ENCODE measurements around the gene EFCAB5. TPM values are rescaled to one million over a fixed set of nuclear protein-coding genes. Genes with fewer than 3 reads are reported as not detected.

The EFCAB5 gene
- total and polyA plus RNA-seq, 2 experiments from 2014 or later, result 0.68 TPM; not detected in 1

- TF ChIP-seq REST (IDR thresholded peaks at IDR 0.05; ENCODE audit: unreplicated experiment) (no peak), NANOG (IDR thresholded peaks at IDR 0.05; ENCODE audit: borderline replicate concordance) (no peak), JUNB (IDR thresholded peaks at IDR 0.05; ENCODE audit: unreplicated experiment) (no peak), ZNF462 (CRISPR knock-in tag; IDR thresholded peaks at IDR 0.05) (no peak), POLR2AphosphoS5 (IDR thresholded peaks at IDR 0.05; ENCODE audit: low read depth) (no peak), ZNF114 (CRISPR knock-in tag; IDR thresholded peaks at IDR 0.05) (no peak), CREB1 (CRISPR knock-in tag; IDR thresholded peaks at IDR 0.05; ENCODE audit: low read depth) (no peak)
Observed at GRCh38 chr17:29903471-29903870, 38.0 kb upstream of the EFCAB5 start (continued).

All from GM23338 (cell line).